ENCODE measurements around the gene ZIC2. TPM values are rescaled to one million over a fixed set of nuclear protein-coding genes. Genes with fewer than 3 reads are reported as not detected.

Gene ZIC2
- total RNA-seq, 1 donor, result not detected

DNA sequence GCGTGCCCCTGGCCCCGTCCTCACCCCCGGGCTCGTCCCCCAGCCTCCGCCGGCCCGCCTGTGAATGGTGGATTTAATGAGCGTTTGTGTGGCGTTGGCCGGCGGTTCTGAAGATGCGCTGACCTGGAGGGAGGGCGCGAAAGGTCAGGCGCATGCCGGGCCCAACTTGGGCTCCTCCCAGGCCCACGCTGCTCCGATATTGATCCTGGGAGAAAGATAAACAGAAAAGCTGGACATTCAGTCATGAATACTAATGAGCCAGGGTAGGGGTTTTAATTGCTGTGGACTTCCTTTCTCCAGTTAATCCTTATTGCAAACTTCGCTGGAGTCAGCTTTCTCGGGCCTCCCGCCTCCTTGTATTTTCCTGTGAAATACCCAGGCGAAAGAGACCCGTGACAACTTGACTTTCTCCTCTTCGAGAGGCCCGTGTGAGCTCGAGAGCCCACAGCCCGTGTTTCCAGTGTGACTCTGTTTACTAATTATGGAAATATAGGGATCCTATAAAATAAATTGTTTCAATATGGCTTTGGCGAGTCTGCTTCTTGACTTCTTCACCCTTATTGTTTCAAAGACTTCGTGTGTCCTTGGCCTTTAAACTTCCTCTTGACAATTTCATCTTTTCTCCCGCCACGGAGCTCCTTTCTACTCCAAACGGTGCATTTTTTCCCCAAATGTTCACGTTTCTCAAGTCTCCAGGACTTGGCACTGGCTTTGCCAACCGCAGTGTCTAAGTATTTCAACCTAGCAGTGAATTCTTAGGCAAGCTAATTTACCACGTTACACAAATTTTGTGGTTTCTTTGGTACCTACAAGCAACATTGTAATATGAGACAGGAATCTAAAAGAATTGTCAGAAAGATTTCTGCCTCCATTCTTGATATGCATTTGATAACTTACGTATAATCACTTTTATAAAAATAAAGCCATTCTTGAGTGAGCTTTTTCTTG lies 10.5 kb downstream of the ZIC2 start:
- TF ChIP-seq, protein P1, sequence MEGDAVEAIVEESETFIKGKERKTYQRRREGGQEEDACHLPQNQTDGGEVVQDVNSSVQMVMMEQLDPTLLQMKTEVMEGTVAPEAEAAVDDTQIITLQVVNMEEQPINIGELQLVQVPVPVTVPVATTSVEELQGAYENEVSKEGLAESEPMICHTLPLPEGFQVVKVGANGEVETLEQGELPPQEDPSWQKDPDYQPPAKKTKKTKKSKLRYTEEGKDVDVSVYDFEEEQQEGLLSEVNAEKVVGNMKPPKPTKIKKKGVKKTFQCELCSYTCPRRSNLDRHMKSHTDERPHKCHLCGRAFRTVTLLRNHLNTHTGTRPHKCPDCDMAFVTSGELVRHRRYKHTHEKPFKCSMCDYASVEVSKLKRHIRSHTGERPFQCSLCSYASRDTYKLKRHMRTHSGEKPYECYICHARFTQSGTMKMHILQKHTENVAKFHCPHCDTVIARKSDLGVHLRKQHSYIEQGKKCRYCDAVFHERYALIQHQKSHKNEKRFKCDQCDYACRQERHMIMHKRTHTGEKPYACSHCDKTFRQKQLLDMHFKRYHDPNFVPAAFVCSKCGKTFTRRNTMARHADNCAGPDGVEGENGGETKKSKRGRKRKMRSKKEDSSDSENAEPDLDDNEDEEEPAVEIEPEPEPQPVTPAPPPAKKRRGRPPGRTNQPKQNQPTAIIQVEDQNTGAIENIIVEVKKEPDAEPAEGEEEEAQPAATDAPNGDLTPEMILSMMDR (IDR thresholded peaks at IDR 0.05; ENCODE audit: insufficient read depth, low read depth, low read length), result no peak
- no peak for DNase-seq (ENCODE audit: low read depth)

GRCh38 chr13:99992949-99993351 lies 11.4 kb downstream of the ZIC2 start:
- no peak for DNase-seq (ENCODE audit: low read depth)
- no peak overlapping the region for H3K4me3 ChIP-seq (ENCODE audit: low read depth, low read length)
- TF ChIP-seq, protein P1 (IDR thresholded peaks at IDR 0.05; ENCODE audit: insufficient read depth, low read depth, low read length), result no peak

More for the DNA sequence above, 10.5 kb downstream of the ZIC2 start:
- H3K4me3 ChIP-seq (ENCODE audit: low read depth, low read length), result no peak overlapping the region

- TF ChIP-seq, protein P1 (IDR thresholded peaks at IDR 0.05; ENCODE audit: insufficient read depth, low read depth, low read length), result no peak
- DNase-seq (ENCODE audit: low read depth), result no peak
- H3K4me3 ChIP-seq (ENCODE audit: low read depth, low read length), result no peak overlapping the region
These were observed 12.4 kb downstream of the ZIC2 start for GRCh38 chr13:99993660-99994637.

DNA sequence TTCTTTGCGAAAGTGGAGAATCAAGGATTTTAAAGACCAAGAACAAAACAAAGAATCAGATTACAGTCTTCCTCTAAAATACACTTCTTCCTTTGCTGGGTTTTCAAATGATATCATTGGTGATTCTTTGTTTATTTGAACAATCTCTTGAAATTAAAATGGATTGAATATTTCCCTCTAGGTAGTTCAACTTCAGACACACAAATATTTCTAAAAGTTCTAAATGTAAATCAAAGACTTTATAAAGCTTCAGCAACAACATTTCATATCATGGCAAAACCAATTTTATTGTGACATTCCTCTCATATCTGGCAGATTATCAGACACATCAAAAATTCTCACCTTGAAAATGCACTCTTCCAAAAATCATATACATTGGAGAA lies 13.0 kb downstream of the ZIC2 start:
- no peak overlapping the region for H3K4me3 ChIP-seq (ENCODE audit: low read depth, low read length)
- DNase-seq (ENCODE audit: low read depth), result no peak
- TF ChIP-seq, protein P1 (IDR thresholded peaks at IDR 0.05; ENCODE audit: insufficient read depth, low read depth, low read length), result no peak

- TF ChIP-seq, protein P1 (IDR thresholded peaks at IDR 0.05; ENCODE audit: insufficient read depth, low read depth, low read length), result no peak
- H3K4me3 ChIP-seq (ENCODE audit: low read depth, low read length), result no peak overlapping the region
- no peak for DNase-seq (ENCODE audit: low read depth)
These were observed 13.6 kb downstream of the ZIC2 start for GRCh38 chr13:99995104-99995588.

- TF ChIP-seq, protein P1 (IDR thresholded peaks at IDR 0.05; ENCODE audit: insufficient read depth, low read depth, low read length), result no peak
- DNase-seq (ENCODE audit: low read depth), result peak; percentile 15
- H3K4me3 ChIP-seq (ENCODE audit: low read depth, low read length), result no peak overlapping the region
These were observed 14.2 kb downstream of the ZIC2 start for GRCh38 chr13:99995589-99996380.

Data from fibroblast of villous mesenchyme (primary cell).